Measurements from ENCODE around the gene TRMT1. TPM values are rescaled to one million over a fixed set of nuclear protein-coding genes. Genes with fewer than 3 reads are reported as not detected.

TRMT1 gene
- total RNA-seq, 1 experiment from 2014 or later = 52.0 TPM

- TF ChIP-seq SIN3A (IDR thresholded peaks at IDR 0.05; ENCODE audit: borderline replicate concordance, insufficient read depth, low read depth, low read length) (no peak), TCF7L2 (IDR thresholded peaks at IDR 0.05; ENCODE audit: low read depth, low read length) (no peak), CTCF (IDR thresholded peaks at IDR 0.05) (no peak), POLR2AphosphoS5 (IDR thresholded peaks at IDR 0.05; ENCODE audit: low read depth, low read length) (no peak)
- TF ChIP-seq, protein P1, sequence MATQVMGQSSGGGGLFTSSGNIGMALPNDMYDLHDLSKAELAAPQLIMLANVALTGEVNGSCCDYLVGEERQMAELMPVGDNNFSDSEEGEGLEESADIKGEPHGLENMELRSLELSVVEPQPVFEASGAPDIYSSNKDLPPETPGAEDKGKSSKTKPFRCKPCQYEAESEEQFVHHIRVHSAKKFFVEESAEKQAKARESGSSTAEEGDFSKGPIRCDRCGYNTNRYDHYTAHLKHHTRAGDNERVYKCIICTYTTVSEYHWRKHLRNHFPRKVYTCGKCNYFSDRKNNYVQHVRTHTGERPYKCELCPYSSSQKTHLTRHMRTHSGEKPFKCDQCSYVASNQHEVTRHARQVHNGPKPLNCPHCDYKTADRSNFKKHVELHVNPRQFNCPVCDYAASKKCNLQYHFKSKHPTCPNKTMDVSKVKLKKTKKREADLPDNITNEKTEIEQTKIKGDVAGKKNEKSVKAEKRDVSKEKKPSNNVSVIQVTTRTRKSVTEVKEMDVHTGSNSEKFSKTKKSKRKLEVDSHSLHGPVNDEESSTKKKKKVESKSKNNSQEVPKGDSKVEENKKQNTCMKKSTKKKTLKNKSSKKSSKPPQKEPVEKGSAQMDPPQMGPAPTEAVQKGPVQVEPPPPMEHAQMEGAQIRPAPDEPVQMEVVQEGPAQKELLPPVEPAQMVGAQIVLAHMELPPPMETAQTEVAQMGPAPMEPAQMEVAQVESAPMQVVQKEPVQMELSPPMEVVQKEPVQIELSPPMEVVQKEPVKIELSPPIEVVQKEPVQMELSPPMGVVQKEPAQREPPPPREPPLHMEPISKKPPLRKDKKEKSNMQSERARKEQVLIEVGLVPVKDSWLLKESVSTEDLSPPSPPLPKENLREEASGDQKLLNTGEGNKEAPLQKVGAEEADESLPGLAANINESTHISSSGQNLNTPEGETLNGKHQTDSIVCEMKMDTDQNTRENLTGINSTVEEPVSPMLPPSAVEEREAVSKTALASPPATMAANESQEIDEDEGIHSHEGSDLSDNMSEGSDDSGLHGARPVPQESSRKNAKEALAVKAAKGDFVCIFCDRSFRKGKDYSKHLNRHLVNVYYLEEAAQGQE (IDR thresholded peaks at IDR 0.05; ENCODE audit: insufficient read depth in 1 of 2, low read depth in 2 of 2, low read length in 1 of 2) = no peak
- no peak for DNase-seq (ENCODE audit: low read depth, low spot score)
- Histone ChIP-seq H3K4me3 (ENCODE audit: low read depth in 2 of 2, low read length in 2 of 2) (no peak overlapping the region), H3K9me3 (ENCODE audit: control insufficient read depth, insufficient read depth, low read depth, low read length) (no peaks in the 10 kb centered on the region), H3K36me3 (ENCODE audit: control insufficient read depth, insufficient read depth, low read length) (no peaks in the 10 kb centered on the region), H3K4me1 (ENCODE audit: control insufficient read depth, insufficient read depth, low read length) (peaks cover 61% of the 10 kb centered on the region), H3K27ac (ENCODE audit: low read length) (peak overlapping the region; percentile 99), H3K27me3 (ENCODE audit: control insufficient read depth, insufficient read depth, low read length) (no peaks in the 10 kb centered on the region)
- ChIA-PET CTCF (interaction anchor here (0.7 kb wide), 1 partner anchor 280 kb away, joined by 4 read pairs; no protein-coding TSS in a partner anchor), POLR2A (interaction anchor here (0.6 kb wide), 2 partner anchors 29 to 654 kb away, joined by 8 read pairs; no protein-coding TSS in a partner anchor)
- no peak for ATAC-seq
- intact Hi-C loops (cut with micrococcal nuclease; ENCODE audit: unreplicated experiment) = no loop called here
- no TSS peak for BruUV-seq (replicated peaks)
- in situ Hi-C loops (cut with HindIII; ENCODE audit: low pct_unique_long_range_greater_than_20kb, low sequenced_read_pairs) = no loop called here
These were observed 48.8 kb upstream of the TRMT1 start for GRCh38 chr19:13165162-13165997.

GRCh38 chr19:13164343-13165161 is 48.0 kb upstream of the TRMT1 start:
- ChIA-PET POLR2A (interaction anchor here (0.6 to 1.7 kb wide), 4 partner anchors 9 to 654 kb away, joined by 6 to 8 read pairs (median 8); no protein-coding TSS in a partner anchor), CTCF (no interaction called here)
- Histone ChIP-seq H3K36me3 (ENCODE audit: control insufficient read depth, insufficient read depth, low read length) (no peaks in the 10 kb centered on the region), H3K27me3 (ENCODE audit: control insufficient read depth, insufficient read depth, low read length) (no peaks in the 10 kb centered on the region), H3K4me1 (ENCODE audit: control insufficient read depth, insufficient read depth, low read length) (peaks cover 55% of the 10 kb centered on the region), H3K9me3 (ENCODE audit: control insufficient read depth, insufficient read depth, low read depth, low read length) (no peaks in the 10 kb centered on the region), H3K27ac (ENCODE audit: low read length) (peak overlapping the region; percentile 99), H3K4me3 (ENCODE audit: low read depth in 2 of 2, low read length in 2 of 2) (peak overlapping the region; percentile 42 to 45)
- intact Hi-C loops (cut with micrococcal nuclease; ENCODE audit: unreplicated experiment) (no loop called here), in situ Hi-C loops (cut with HindIII; ENCODE audit: low pct_unique_long_range_greater_than_20kb, low sequenced_read_pairs) (no loop called here)
- TF ChIP-seq POLR2AphosphoS5 (IDR thresholded peaks at IDR 0.05; ENCODE audit: low read depth, low read length) (peak; percentile 31), TCF7L2 (IDR thresholded peaks at IDR 0.05; ENCODE audit: low read depth, low read length) (no peak)
- DNase-seq (ENCODE audit: low read depth, low spot score) = no peak
- BruUV-seq (replicated peaks) = no TSS peak
- ATAC-seq = peak; percentile 46

All from Panc1 (cell line).